HS-27A (cell line): ENCODE measurements around the gene CREB5.
"Not testable (repeated sequence)": the region's sequence is repeated elsewhere in the genome, so short reads cannot be mapped to it uniquely, and the experiment has no call there.

ENCODE experiments used
- DNase-seq: peaks from one replicate; pipeline ENCODE4 v3.0.0-alpha.2; 2012; ENCODE audit warnings: low read depth, missing footprints

CREB5 gene

GRCh38 chr7:28611399-28611897 is 199.1 kb downstream of the CREB5 start:
- not testable (repeated sequence) for DNase-seq

GRCh38 chr7:28613262-28613661 is 200.9 kb downstream of the CREB5 start:
- no peak for DNase-seq

DNA sequence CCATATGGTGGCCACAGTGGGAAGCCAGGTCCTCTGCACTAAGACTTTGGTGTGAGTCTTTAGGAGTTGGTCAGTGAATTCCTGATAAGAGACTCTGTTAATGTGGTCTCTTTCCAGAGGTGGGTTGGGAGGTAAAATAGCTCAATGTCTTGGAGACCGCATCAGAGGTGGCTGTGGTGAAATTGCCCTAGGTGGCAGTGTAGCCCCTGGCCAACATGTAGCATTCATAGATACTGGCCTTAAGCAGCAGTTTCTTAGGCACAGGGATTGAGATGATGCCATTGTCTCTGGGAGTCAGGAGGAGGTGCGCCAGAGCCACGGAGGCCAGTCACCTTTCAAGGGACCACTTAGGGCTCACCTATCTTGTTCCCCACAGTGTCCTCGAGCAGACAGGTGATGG is 202.8 kb downstream of the CREB5 start:
- DNase-seq, result no peak

- DNase-seq, result no peak
Observed at GRCh38 chr7:28617308-28617880, 205.1 kb downstream of the CREB5 start.

- DNase-seq, result no peak
Observed at GRCh38 chr7:28618383-28618782, 206.1 kb downstream of the CREB5 start.

- DNase-seq, result no peak
Observed at GRCh38 chr7:28619256-28619655, 206.9 kb downstream of the CREB5 start.

- no peak for DNase-seq
Observed at GRCh38 chr7:28621369-28621841, 209.1 kb downstream of the CREB5 start.

GRCh38 chr7:28623105-28623730 is 210.9 kb downstream of the CREB5 start:
- DNase-seq, result no peak

DNA sequence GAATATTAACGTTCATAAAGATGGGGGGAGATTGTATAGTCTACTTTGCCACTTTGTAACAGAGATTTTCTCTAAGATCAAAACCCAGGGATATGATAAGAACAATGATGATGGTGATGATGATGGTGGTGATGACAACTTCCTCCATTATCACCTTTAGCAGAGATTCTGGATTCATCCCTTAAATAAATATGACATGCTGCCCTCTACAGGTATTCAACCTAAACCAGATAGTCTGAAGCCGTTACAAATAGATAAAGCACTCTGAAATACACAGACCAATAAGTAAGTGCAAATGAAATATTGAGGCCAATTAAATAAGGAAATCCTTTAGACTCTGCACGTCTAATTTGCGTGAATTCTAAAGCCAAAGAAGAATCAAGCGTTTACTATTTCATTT is 211.5 kb downstream of the CREB5 start:
- no peak for DNase-seq

DNA sequence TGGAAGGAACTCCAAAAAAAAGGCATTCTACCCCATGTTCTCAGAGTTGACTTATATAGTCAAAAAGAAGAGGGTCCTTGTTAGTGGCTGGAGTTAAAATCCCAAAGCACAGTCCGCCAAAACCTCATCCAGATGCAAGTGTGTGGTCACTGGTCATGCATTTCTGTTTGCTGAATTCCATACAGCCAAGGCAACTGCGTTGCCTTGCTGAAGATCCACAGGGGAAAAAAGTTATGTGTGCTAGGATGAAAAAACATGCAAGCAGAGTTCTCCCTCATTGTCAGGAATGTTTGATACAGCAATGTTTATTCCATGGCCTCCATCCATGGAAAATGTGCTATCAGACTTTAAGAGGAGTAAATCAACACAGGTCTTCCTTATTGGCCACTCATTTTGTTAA is 213.1 kb downstream of the CREB5 start:
- DNase-seq, result no peak

DNA sequence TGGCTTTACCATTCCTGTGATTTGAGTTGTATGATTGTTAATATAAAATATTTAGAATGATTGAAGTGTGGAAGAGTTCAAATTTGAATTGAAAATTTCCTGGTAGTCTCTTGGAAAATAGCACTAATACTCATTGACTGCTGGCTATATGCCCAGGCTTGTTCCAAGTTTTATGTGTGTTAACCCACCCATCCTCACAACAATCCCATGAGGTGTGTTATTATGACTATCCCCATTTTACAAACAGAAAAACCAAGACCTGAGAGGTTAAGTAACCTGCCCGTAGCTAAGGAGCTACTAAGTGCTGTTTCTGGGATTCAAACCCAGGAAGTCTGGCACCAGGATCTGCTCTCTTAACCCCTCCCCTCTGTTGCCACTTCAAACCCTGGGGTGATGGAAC is 213.9 kb downstream of the CREB5 start:
- DNase-seq, result no peak

- DNase-seq, result no peak
Observed at GRCh38 chr7:28626624-28627262, 214.4 kb downstream of the CREB5 start.

GRCh38 chr7:28627263-28627653 is 214.9 kb downstream of the CREB5 start:
- no peak for DNase-seq

DNA sequence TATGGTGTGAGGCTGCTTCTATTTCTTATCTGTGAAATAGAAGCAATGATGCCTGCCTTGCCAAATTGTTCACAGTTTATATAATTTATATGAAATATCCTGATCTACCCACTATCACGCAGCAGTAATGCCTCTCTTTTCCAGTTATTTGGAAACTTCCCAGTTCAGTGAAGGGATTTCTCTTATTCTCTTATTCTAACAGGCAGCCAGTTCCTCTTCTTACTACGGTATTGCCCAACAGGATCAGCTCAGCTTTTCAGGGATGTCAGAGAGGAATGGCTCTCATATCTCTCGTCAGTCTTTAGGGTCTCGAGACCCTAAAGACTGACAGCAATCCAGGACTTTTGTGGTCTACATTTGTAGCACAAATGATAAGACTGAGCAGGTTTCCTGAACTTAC is 215.6 kb downstream of the CREB5 start:
- DNase-seq, result no peak

DNA sequence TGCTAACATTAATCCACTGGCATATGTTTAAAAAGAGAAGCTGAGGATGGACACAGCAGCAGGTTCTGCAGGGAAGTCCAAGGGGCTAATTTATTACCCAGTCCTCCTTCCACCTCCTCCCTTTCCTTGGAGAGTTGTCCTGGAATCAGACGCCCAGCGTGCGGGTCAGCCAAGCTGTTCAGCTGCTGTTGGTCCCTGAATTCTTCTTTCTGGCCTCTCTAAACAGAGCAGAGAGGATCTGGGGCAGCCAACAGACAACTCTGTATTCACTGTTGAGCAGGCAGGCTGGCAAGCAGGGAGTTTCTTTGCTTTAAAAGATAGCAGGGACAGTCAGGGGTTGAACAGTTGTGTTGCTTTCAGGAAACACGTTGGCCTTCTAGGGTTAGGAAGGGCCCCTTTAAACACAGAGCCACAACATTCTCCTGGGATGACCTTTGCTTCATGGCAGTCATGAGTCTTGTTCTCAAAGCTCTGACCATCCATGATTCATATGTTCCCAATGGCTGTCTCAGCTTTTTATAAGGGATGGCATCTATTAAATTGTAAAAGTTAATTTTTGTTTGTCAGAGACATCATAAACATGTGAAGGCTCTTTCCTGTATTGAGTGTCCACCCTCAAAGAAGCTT is 217.0 kb downstream of the CREB5 start:
- no peak for DNase-seq

DNA sequence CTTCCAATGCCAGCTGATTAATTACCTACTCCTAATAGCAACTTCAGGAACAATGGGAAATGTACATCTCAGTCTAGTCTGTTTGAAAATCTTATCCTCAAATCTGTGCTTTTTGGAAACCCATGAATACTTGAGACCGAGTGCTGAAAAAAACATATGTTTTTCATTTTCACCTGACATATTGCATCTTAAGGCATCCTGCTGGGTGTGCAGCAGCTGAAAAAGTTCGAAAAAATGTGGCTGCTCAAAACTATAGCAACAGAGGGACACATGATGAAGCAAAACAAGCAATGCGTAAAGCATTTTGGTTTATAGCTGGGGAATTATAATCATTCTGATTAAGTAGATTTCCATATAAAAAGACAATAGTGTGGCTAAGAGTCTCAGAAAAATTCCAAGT is 218.0 kb downstream of the CREB5 start:
- no peak for DNase-seq

DNA sequence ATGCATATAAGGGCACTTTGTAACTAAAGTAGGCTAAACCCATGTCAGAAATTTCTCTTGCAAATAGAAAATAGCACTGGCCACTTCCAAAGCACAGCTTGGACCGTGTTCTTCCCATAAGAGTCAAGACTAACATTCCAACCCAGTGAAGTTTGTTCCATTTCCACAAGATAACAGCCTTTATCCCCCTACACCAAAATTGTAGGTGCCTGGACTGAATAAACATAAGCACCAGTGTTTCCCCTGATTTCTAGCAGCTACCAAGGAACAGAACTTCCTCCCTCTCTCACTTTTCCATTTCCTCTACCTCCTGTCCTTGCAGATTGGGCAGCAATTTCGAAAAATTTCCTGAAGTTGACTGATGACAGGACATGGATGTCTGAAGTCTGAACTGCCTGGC is 219.7 kb downstream of the CREB5 start:
- no peak for DNase-seq

DNA sequence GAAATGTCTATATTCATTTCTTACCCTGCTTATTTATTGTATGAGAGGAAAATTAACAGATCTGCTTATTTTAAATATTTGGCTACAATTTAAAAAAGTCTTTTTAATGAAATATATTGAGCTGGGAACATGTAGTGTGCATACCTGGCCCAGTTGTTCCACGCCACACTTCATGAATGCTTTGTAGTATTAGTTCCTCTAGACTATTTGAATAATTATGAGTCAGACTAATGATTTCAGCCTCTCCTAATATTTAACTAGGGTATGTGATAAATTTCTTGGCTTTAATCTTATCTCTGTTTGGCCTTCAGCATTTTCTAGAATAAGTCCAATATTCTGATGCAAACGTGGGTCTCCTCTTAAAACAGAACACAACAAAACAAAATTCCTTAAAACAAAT is 226.6 kb downstream of the CREB5 start:
- DNase-seq, result no peak

- no peak for DNase-seq
Observed at GRCh38 chr7:28640001-28640400, 227.7 kb downstream of the CREB5 start.

- no peak for DNase-seq
Observed at GRCh38 chr7:28641752-28642545, 229.6 kb downstream of the CREB5 start.

- no peak for DNase-seq
Observed at GRCh38 chr7:28643188-28643569, 230.9 kb downstream of the CREB5 start.
